Fibroblast of lung (primary cell): ENCODE data around the gene NRCAM.

ENCODE experiments used
- CTCF ChIP-seq, 2 donors: IDR thresholded peaks in 1 of 2; conservative IDR thresholded peaks in 1 of 2; 1 replicate in 1 of 2; 2 replicates in 1 of 2; pipeline ENCODE4 v1.5.1; 2011 to 2012; ENCODE audit warnings: low read length in 2 of 2, control low read depth in 1 of 2, inconsistent platforms in 1 of 2, low read depth in 1 of 2, mild to moderate bottlenecking in 1 of 2
- EZH2 ChIP-seq: IDR thresholded peaks from 2 replicates; pipeline ENCODE4 v1.5.1; 2012; ENCODE audit warnings: low read length, control low read depth, mild to moderate bottlenecking; ENCODE audit errors: missing control alignments

GRCh38 chr7:108314049-108314448 lies 142.2 kb downstream of the NRCAM start:
- TF ChIP-seq CTCF (conservative IDR thresholded peaks at IDR 0.05 in 1 of 2, IDR thresholded peaks at IDR 0.05 in 1 of 2; ENCODE audit: low read depth in 1 of 2, low read length in 2 of 2) = no peak
- no peak for TF ChIP-seq EZH2
